ENCODE data around the gene SPOCK1. TPM values are rescaled to one million over a fixed set of nuclear protein-coding genes. Genes with fewer than 3 reads are reported as not detected.

SPOCK1 gene
- total and polyA plus RNA-seq, 4 donors, result 4.5 to 67.8 (median 27.0) TPM

GRCh38 chr5:137320056-137321045 lies 178.8 kb downstream of the SPOCK1 start:
- H3K27me3 ChIP-seq (ENCODE audit: control insufficient read depth in 1 of 2, insufficient read depth in 2 of 2, low read length in 1 of 2), result no peaks in the 10 kb centered on the region
- H3K4me3 ChIP-seq (ENCODE audit: low read length in 2 of 2), result no peak overlapping the region
- no peaks in the 10 kb centered on the region for H3K9me3 ChIP-seq (ENCODE audit: control insufficient read depth, low read length)
- H3K36me3 ChIP-seq (ENCODE audit: control insufficient read depth in 1 of 2, insufficient read depth in 2 of 2, low read length in 1 of 2), result no peaks in the 10 kb centered on the region
- DNase-seq (no peak), ATAC-seq (ENCODE audit: low FRiP score) (peak; percentile 80)
- intact Hi-C loops (cut with DNase I), result loop anchor here (1.0 to 5.0 kb wide), 2 partner anchors 179 to 182 kb away; partner anchors contain the start of gene SPOCK1 (in 1 of the 2)
- 4 to 8% methylated on average over 3 of the region's 3 CpGs for WGBS, 2 donors
- no peak overlapping the region for H3K27ac ChIP-seq (ENCODE audit: low read depth in 1 of 2, low read length in 2 of 2)
- H3K4me1 ChIP-seq (ENCODE audit: control insufficient read depth in 1 of 2, insufficient read depth in 2 of 2, low read length in 2 of 2), result peaks cover 0 to 4% of the 10 kb centered on the region in 2 donors

- no peaks in the 10 kb centered on the region for H3K9me3 ChIP-seq (ENCODE audit: control insufficient read depth, low read length)
- no peak overlapping the region for H3K4me3 ChIP-seq (ENCODE audit: low read length in 2 of 2)
- 90 to 95% methylated on average over 6 of the region's 6 CpGs for WGBS, 2 donors
- no peak overlapping the region for H3K27ac ChIP-seq (ENCODE audit: low read depth in 1 of 2, low read length in 2 of 2)
- DNase-seq, result no peak
- intact Hi-C loops (cut with DNase I), result loop anchor here in 1 of 2 donors (5.0 to 10.0 kb wide), 3 partner anchors 246 to 513 kb away; no protein-coding TSS in a partner anchor
- H3K27me3 ChIP-seq (ENCODE audit: control insufficient read depth in 1 of 2, insufficient read depth in 2 of 2, low read length in 1 of 2), result no peaks in the 10 kb centered on the region
- H3K4me1 ChIP-seq (ENCODE audit: control insufficient read depth in 1 of 2, insufficient read depth in 2 of 2, low read length in 2 of 2), result peaks cover 0 to 4% of the 10 kb centered on the region in 2 donors
- ATAC-seq (ENCODE audit: low FRiP score), result no peak
- H3K36me3 ChIP-seq (ENCODE audit: control insufficient read depth in 1 of 2, insufficient read depth in 2 of 2, low read length in 1 of 2), result no peaks in the 10 kb centered on the region
Observed at GRCh38 chr5:137318027-137318426, 181.1 kb downstream of the SPOCK1 start.

- ATAC-seq (ENCODE audit: low FRiP score), result no peak
- intact Hi-C loops (cut with DNase I), result loop anchor here in 1 of 2 donors (5.0 to 10.0 kb wide), 3 partner anchors 244 to 512 kb away; no protein-coding TSS in a partner anchor
- H3K9me3 ChIP-seq (ENCODE audit: control insufficient read depth, low read length), result no peaks in the 10 kb centered on the region
- WGBS, 2 donors, result 9 to 20% methylated on average over 1 of the region's 1 CpG
- DNase-seq, result no peak
- H3K27me3 ChIP-seq (ENCODE audit: control insufficient read depth in 1 of 2, insufficient read depth in 2 of 2, low read length in 1 of 2), result no peaks in the 10 kb centered on the region
- H3K27ac ChIP-seq (ENCODE audit: low read depth in 1 of 2, low read length in 2 of 2), result no peak overlapping the region
- no peaks in the 10 kb centered on the region for H3K36me3 ChIP-seq (ENCODE audit: control insufficient read depth in 1 of 2, insufficient read depth in 2 of 2, low read length in 1 of 2)
- H3K4me1 ChIP-seq (ENCODE audit: control insufficient read depth in 1 of 2, insufficient read depth in 2 of 2, low read length in 2 of 2), result peaks cover 0 to 4% of the 10 kb centered on the region in 2 donors
- no peak overlapping the region for H3K4me3 ChIP-seq (ENCODE audit: low read length in 2 of 2)
Observed at GRCh38 chr5:137316346-137316736, 182.8 kb downstream of the SPOCK1 start.

- Histone ChIP-seq H3K9me3 (ENCODE audit: control insufficient read depth, low read length) (no peaks in the 10 kb centered on the region), H3K4me3 (ENCODE audit: low read length in 2 of 2) (no peak overlapping the region), H3K36me3 (ENCODE audit: control insufficient read depth in 1 of 2, insufficient read depth in 2 of 2, low read length in 1 of 2) (no peaks in the 10 kb centered on the region), H3K27ac (ENCODE audit: low read depth in 1 of 2, low read length in 2 of 2) (no peak overlapping the region), H3K27me3 (ENCODE audit: control insufficient read depth in 1 of 2, insufficient read depth in 2 of 2, low read length in 1 of 2) (no peaks in the 10 kb centered on the region), H3K4me1 (ENCODE audit: control insufficient read depth in 1 of 2, insufficient read depth in 2 of 2, low read length in 2 of 2) (peaks cover 0 to 4% of the 10 kb centered on the region in 2 donors)
- WGBS, 2 donors, result 64 to 75% methylated on average over 8 of the region's 8 CpGs
- intact Hi-C loops (cut with DNase I), result loop anchor here in 1 of 2 donors (5.0 to 10.0 kb wide), 3 partner anchors 243 to 511 kb away; no protein-coding TSS in a partner anchor
- ATAC-seq (ENCODE audit: low FRiP score), result no peak
- no peak for DNase-seq
Observed at GRCh38 chr5:137315534-137316345, 183.4 kb downstream of the SPOCK1 start.

GRCh38 chr5:137315109-137315508 lies 184.0 kb downstream of the SPOCK1 start:
- intact Hi-C loops (cut with DNase I), result loop anchor here in 1 of 2 donors (5.0 to 10.0 kb wide), 3 partner anchors 243 to 510 kb away; no protein-coding TSS in a partner anchor
- ATAC-seq (ENCODE audit: low FRiP score) (no peak), DNase-seq (no peak)
- Histone ChIP-seq H3K36me3 (ENCODE audit: control insufficient read depth in 1 of 2, insufficient read depth in 2 of 2, low read length in 1 of 2) (no peaks in the 10 kb centered on the region), H3K9me3 (ENCODE audit: control insufficient read depth, low read length) (no peaks in the 10 kb centered on the region), H3K4me3 (ENCODE audit: low read length in 2 of 2) (no peak overlapping the region), H3K27ac (ENCODE audit: low read depth in 1 of 2, low read length in 2 of 2) (no peak overlapping the region), H3K4me1 (ENCODE audit: control insufficient read depth in 1 of 2, insufficient read depth in 2 of 2, low read length in 2 of 2) (peaks cover 0 to 4% of the 10 kb centered on the region in 2 donors), H3K27me3 (ENCODE audit: control insufficient read depth in 1 of 2, insufficient read depth in 2 of 2, low read length in 1 of 2) (no peaks in the 10 kb centered on the region)
- 78 to 86% methylated on average over 2 of the region's 2 CpGs for WGBS, 2 donors

GRCh38 chr5:137313526-137314175 lies 185.5 kb downstream of the SPOCK1 start:
- Histone ChIP-seq H3K36me3 (ENCODE audit: control insufficient read depth in 1 of 2, insufficient read depth in 2 of 2, low read length in 1 of 2) (no peaks in the 10 kb centered on the region), H3K27ac (ENCODE audit: low read depth in 1 of 2, low read length in 2 of 2) (no peak overlapping the region), H3K9me3 (ENCODE audit: control insufficient read depth, low read length) (no peaks in the 10 kb centered on the region), H3K4me3 (ENCODE audit: low read length in 2 of 2) (no peak overlapping the region), H3K27me3 (ENCODE audit: control insufficient read depth in 1 of 2, insufficient read depth in 2 of 2, low read length in 1 of 2) (no peaks in the 10 kb centered on the region), H3K4me1 (ENCODE audit: control insufficient read depth in 1 of 2, insufficient read depth in 2 of 2, low read length in 2 of 2) (peaks cover 0 to 4% of the 10 kb centered on the region in 2 donors)
- ATAC-seq (ENCODE audit: low FRiP score), result no peak
- intact Hi-C loops (cut with DNase I), result loop anchor here (5.0 to 10.0 kb wide), 3 partner anchors 111 to 509 kb away; no protein-coding TSS in a partner anchor
- DNase-seq, result no peak
- 93 to 96% methylated on average over 2 of the region's 2 CpGs for WGBS, 2 donors

- intact Hi-C loops (cut with DNase I), result loop anchor here (5.0 to 10.0 kb wide), 3 partner anchors 110 to 507 kb away; no protein-coding TSS in a partner anchor
- no peak overlapping the region for H3K4me3 ChIP-seq (ENCODE audit: low read length in 2 of 2)
- 87 to 96% methylated on average over 2 of the region's 2 CpGs for WGBS, 2 donors
- no peaks in the 10 kb centered on the region for H3K9me3 ChIP-seq (ENCODE audit: control insufficient read depth, low read length)
- ATAC-seq (ENCODE audit: low FRiP score) (no peak), DNase-seq (no peak)
- H3K36me3 ChIP-seq (ENCODE audit: control insufficient read depth in 1 of 2, insufficient read depth in 2 of 2, low read length in 1 of 2), result no peaks in the 10 kb centered on the region
- H3K4me1 ChIP-seq (ENCODE audit: control insufficient read depth in 1 of 2, insufficient read depth in 2 of 2, low read length in 2 of 2), result peaks cover 0 to 4% of the 10 kb centered on the region in 2 donors
- no peak overlapping the region for H3K27ac ChIP-seq (ENCODE audit: low read depth in 1 of 2, low read length in 2 of 2)
- H3K27me3 ChIP-seq (ENCODE audit: control insufficient read depth in 1 of 2, insufficient read depth in 2 of 2, low read length in 1 of 2), result no peaks in the 10 kb centered on the region
Observed at GRCh38 chr5:137312011-137312410, 187.1 kb downstream of the SPOCK1 start.

Measured in aorta (tissue), 5 donors.